ENCODE results near the gene CEP152. TPM values are rescaled to one million over a fixed set of nuclear protein-coding genes. Genes with fewer than 3 reads are reported as not detected.

CEP152 gene
- total and polyA plus RNA-seq, 4 donors: 0.30 to 9.7 (median 3.5) TPM

GRCh38 chr15:48721061-48721810, 89.6 kb downstream of the CEP152 start:
- no peak overlapping the region for H3K27ac ChIP-seq (ENCODE audit: low read depth in 1 of 2, low read length in 2 of 2)
- no peaks in the 10 kb centered on the region for H3K36me3 ChIP-seq (ENCODE audit: control insufficient read depth in 4 of 4, insufficient read depth in 3 of 4, low read depth in 1 of 4, low read length in 3 of 4)
- TF ChIP-seq TAF1 (conservative IDR thresholded peaks at IDR 0.05): no peak
- TF ChIP-seq HNF4A (conservative IDR thresholded peaks at IDR 0.05): peak in 1 of 2 donors; percentile 4
- DNase-seq (ENCODE audit: low spot score): no peak
- peaks cover 0 to 1% (median under 1%) of the 10 kb centered on the region in 4 donors for H3K9me3 ChIP-seq (ENCODE audit: control insufficient read depth in 4 of 4, low read length in 3 of 4)
- no peak overlapping the region for H3K9ac ChIP-seq (ENCODE audit: low read depth in 1 of 2, low read length in 2 of 2)
- no peaks in the 10 kb centered on the region for H3K27me3 ChIP-seq (ENCODE audit: control insufficient read depth in 4 of 4, insufficient read depth in 4 of 4, low read length in 3 of 4)
- no peaks in the 10 kb centered on the region for H3K4me1 ChIP-seq (ENCODE audit: control insufficient read depth in 4 of 4, insufficient read depth in 4 of 4, low read length in 3 of 4)
- 77% methylated on average over 6 of the region's 6 CpGs for WGBS
- H3K4me3 ChIP-seq (ENCODE audit: low read depth in 1 of 3, low read length in 3 of 3): no peak overlapping the region

GRCh38 chr15:48720646-48721045, 90.2 kb downstream of the CEP152 start:
- no peak overlapping the region for H3K4me3 ChIP-seq (ENCODE audit: low read depth in 1 of 3, low read length in 3 of 3)
- H3K4me1 ChIP-seq (ENCODE audit: control insufficient read depth in 4 of 4, insufficient read depth in 4 of 4, low read length in 3 of 4): no peaks in the 10 kb centered on the region
- H3K27me3 ChIP-seq (ENCODE audit: control insufficient read depth in 4 of 4, insufficient read depth in 4 of 4, low read length in 3 of 4): no peaks in the 10 kb centered on the region
- WGBS: 87% methylated on average over 3 of the region's 3 CpGs
- H3K9me3 ChIP-seq (ENCODE audit: control insufficient read depth in 4 of 4, low read length in 3 of 4): peaks cover 0 to 7% (median 3%) of the 10 kb centered on the region in 4 donors
- H3K9ac ChIP-seq (ENCODE audit: low read depth in 1 of 2, low read length in 2 of 2): no peak overlapping the region
- H3K27ac ChIP-seq (ENCODE audit: low read depth in 1 of 2, low read length in 2 of 2): no peak overlapping the region
- H3K36me3 ChIP-seq (ENCODE audit: control insufficient read depth in 4 of 4, insufficient read depth in 3 of 4, low read depth in 1 of 4, low read length in 3 of 4): no peaks in the 10 kb centered on the region
- no peak for DNase-seq (ENCODE audit: low spot score)
- TF ChIP-seq FOXA1 (IDR thresholded peaks at IDR 0.05) (no peak), ZBTB33 (IDR thresholded peaks at IDR 0.05) (no peak), SP1 (IDR thresholded peaks at IDR 0.05) (no peak), TAF1 (conservative IDR thresholded peaks at IDR 0.05) (no peak), REST (IDR thresholded peaks at IDR 0.05) (no peak), HNF4A (conservative IDR thresholded peaks at IDR 0.05) (no peak), RXRA (IDR thresholded peaks at IDR 0.05) (no peak), NR2F2 (IDR thresholded peaks at IDR 0.05) (no peak), YY1 (IDR thresholded peaks at IDR 0.05) (no peak), ATF3 (IDR thresholded peaks at IDR 0.05) (no peak), MAX (IDR thresholded peaks at IDR 0.05) (no peak), RAD21 (IDR thresholded peaks at IDR 0.05) (no peak), EGR1 (IDR thresholded peaks at IDR 0.05; ENCODE audit: low read depth in 2 of 2) (no peak), HNF4G (IDR thresholded peaks at IDR 0.05) (no peak), CTCF (IDR thresholded peaks at IDR 0.05; ENCODE audit: low read depth, low read length, missing input control) (no peak), FOXA2 (IDR thresholded peaks at IDR 0.05) (no peak), JUND (IDR thresholded peaks at IDR 0.05) (no peak)
